ENCODE data around the gene CRAT. TPM values are rescaled to one million over a fixed set of nuclear protein-coding genes. Genes with fewer than 3 reads are reported as not detected.
A peak's percentile ranks its signal among the peaks of the same experiment; 100 is the strongest.

The CRAT gene
- total RNA-seq, 2 donors from 2014 or later = 17.2 to 17.5 TPM

GRCh38 chr9:129122133-129122532 lies 11.5 kb upstream of the CRAT start:
- Mint-ChIP-seq H3K9me3 (no peaks in the 10 kb centered on the region), H3K36me3 (ENCODE audit: low read depth) (peaks cover 55% of the 10 kb centered on the region), H3K27ac (no peak overlapping the region), H3K4me3 (no peak overlapping the region), H3K27me3 (ENCODE audit: insufficient read depth) (no peaks in the 10 kb centered on the region), H3K4me1 (peaks cover 10% of the 10 kb centered on the region)
- Histone ChIP-seq H3K4me1 (ENCODE audit: control insufficient read depth, insufficient read depth, low read length) (no peaks in the 10 kb centered on the region), H3K9me3 (ENCODE audit: control insufficient read depth, low read length) (no peaks in the 10 kb centered on the region), H3K36me3 (ENCODE audit: control insufficient read depth, insufficient read depth, low read length) (peaks cover 40% of the 10 kb centered on the region), H3K27me3 (ENCODE audit: control insufficient read depth, insufficient read depth, low read length, poor library complexity, severe bottlenecking) (no peaks in the 10 kb centered on the region), H3K4me3 (ENCODE audit: low read length) (no peak overlapping the region), H3K27ac (ENCODE audit: low read depth, low read length) (no peak overlapping the region), H3K9ac (ENCODE audit: extremely low read depth, low read length, poor library complexity, severe bottlenecking) (no peak overlapping the region)
- TF ChIP-seq CTCF (conservative IDR thresholded peaks at IDR 0.05) = no peak
- DNase-seq = no peak
- WGBS, 2 experiments (ENCODE audit: insufficient coverage in 1 of 2, insufficient read length in 1 of 2) = 88 to 100% methylated on average over 1 of the region's 1 CpG

GRCh38 chr9:129121483-129121882 lies 10.9 kb upstream of the CRAT start:
- Histone ChIP-seq H3K27me3 (ENCODE audit: control insufficient read depth, insufficient read depth, low read length, poor library complexity, severe bottlenecking) (no peaks in the 10 kb centered on the region), H3K36me3 (ENCODE audit: control insufficient read depth, insufficient read depth, low read length) (peaks cover 40% of the 10 kb centered on the region), H3K9me3 (ENCODE audit: control insufficient read depth, low read length) (no peaks in the 10 kb centered on the region), H3K9ac (ENCODE audit: extremely low read depth, low read length, poor library complexity, severe bottlenecking) (no peak overlapping the region), H3K27ac (ENCODE audit: low read depth, low read length) (no peak overlapping the region), H3K4me1 (ENCODE audit: control insufficient read depth, insufficient read depth, low read length) (no peaks in the 10 kb centered on the region), H3K4me3 (ENCODE audit: low read length) (no peak overlapping the region)
- H3K27ac Mint-ChIP-seq = peak overlapping the region; percentile 27
- no peak for DNase-seq
- TF ChIP-seq CTCF (conservative IDR thresholded peaks at IDR 0.05) = no peak
- H3K4me1 Mint-ChIP-seq = peaks cover 4% of the 10 kb centered on the region
- no peaks in the 10 kb centered on the region for H3K9me3 Mint-ChIP-seq
- no peak overlapping the region for H3K4me3 Mint-ChIP-seq
- peaks cover 57% of the 10 kb centered on the region for H3K36me3 Mint-ChIP-seq (ENCODE audit: low read depth)
- no peaks in the 10 kb centered on the region for H3K27me3 Mint-ChIP-seq (ENCODE audit: insufficient read depth)
- WGBS, 2 experiments (ENCODE audit: insufficient coverage in 1 of 2, insufficient read length in 1 of 2) = 94% methylated on average over 3 of the region's 3 CpGs

DNA sequence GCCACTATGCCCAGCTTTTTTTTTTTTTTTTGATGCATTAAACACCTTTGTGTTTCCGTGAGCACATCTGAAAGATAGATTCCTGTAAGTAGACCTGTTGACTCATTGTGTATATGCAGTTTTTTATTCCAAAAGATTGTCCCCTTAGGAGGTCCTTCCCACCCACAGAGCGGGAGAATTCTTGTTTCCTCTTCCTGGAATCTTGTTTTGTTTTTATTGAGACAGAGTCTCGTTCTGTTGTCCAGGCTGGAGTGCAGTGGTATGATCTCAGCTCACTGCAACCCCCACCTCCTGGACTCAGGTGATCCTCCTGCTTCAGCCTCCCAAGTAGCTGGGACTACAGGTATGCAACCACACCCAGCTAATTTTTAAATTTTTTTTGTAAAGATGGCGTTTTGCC lies 8.2 kb upstream of the CRAT start:
- Mint-ChIP-seq H3K36me3 (ENCODE audit: low read depth) (peaks cover 45% of the 10 kb centered on the region), H3K27ac (no peak overlapping the region), H3K27me3 (ENCODE audit: insufficient read depth) (no peaks in the 10 kb centered on the region), H3K9me3 (no peaks in the 10 kb centered on the region), H3K4me3 (no peak overlapping the region), H3K4me1 (peaks cover 5% of the 10 kb centered on the region)
- no peak overlapping the region for H3K4me3 ChIP-seq (ENCODE audit: low read length)
- TF ChIP-seq CTCF (conservative IDR thresholded peaks at IDR 0.05) = no peak
- H3K27ac ChIP-seq (ENCODE audit: low read depth, low read length) = no peak overlapping the region
- H3K4me1 ChIP-seq (ENCODE audit: control insufficient read depth, insufficient read depth, low read length) = no peaks in the 10 kb centered on the region
- peaks cover 24% of the 10 kb centered on the region for H3K36me3 ChIP-seq (ENCODE audit: control insufficient read depth, insufficient read depth, low read length)
- DNase-seq = no peak
- no peaks in the 10 kb centered on the region for H3K9me3 ChIP-seq (ENCODE audit: control insufficient read depth, low read length)
- WGBS, 2 experiments (ENCODE audit: insufficient coverage in 1 of 2, insufficient read length in 1 of 2) = 84 to 89% methylated on average over 3 to 4 of the region's 4 CpGs
- H3K9ac ChIP-seq (ENCODE audit: extremely low read depth, low read length, poor library complexity, severe bottlenecking) = no peak overlapping the region
- no peaks in the 10 kb centered on the region for H3K27me3 ChIP-seq (ENCODE audit: control insufficient read depth, insufficient read depth, low read length, poor library complexity, severe bottlenecking)
